K562 (cell line): ENCODE results near the gene EXTL1. TPM values are rescaled to one million over a fixed set of nuclear protein-coding genes. Genes with fewer than 3 reads are reported as not detected.

Source experiments
- CBFA2T3 ChIP-seq: fragments of 450-650 bp; IDR thresholded peaks from 2 replicates; pipeline ENCODE4 v1.6.1; 2017
- CHAMP1 ChIP-seq: fragments of 450-650 bp; IDR thresholded peaks from 2 replicates; pipeline ENCODE4 v1.6.1; 2016; ENCODE audit warnings: mild to moderate bottlenecking
- DEAF1 ChIP-seq: fragments of 450-650 bp; formaldehyde crosslinking; IDR thresholded peaks from 2 replicates; pipeline ENCODE4 v1.4.0; 2020; ENCODE audit warnings: mild to moderate bottlenecking, moderate library complexity
- ELF1 ChIP-seq: fragments of 200-800 bp; sonication (Bioruptor generic); IDR thresholded peaks from 2 replicates; pipeline ENCODE4 v1.6.1; 2016; ENCODE audit warnings: missing genetic modification characterization, missing compliant biosample characterization
- ELK3 ChIP-seq: fragments of 450-650 bp; formaldehyde crosslinking; IDR thresholded peaks from 2 replicates; pipeline ENCODE4 v1.4.0; 2020; ENCODE audit warnings: mild to moderate bottlenecking
- FOXP4 ChIP-seq: sonication (generic); formaldehyde crosslinking; IDR thresholded peaks from 2 replicates; pipeline ENCODE4 v1.8.0; 2022; ENCODE audit warnings: mild to moderate bottlenecking, missing genetic modification reagents, borderline replicate concordance
- HMG20B ChIP-seq: fragments of 250-450 bp; sonication (Bioruptor Pico); IDR thresholded peaks from 2 replicates; pipeline ENCODE4 v1.5.0; 2021; ENCODE audit warnings: mild to moderate bottlenecking
- MYC ChIP-seq, 2 experiments: fragments of 250-450 bp in 1 of 2; sonication (Bioruptor Pico) in 1 of 2; IDR thresholded peaks; 2 replicates each; pipeline versions ENCODE4 v1.5.1 to v1.6.1; 2012 to 2021; ENCODE audit warnings: low read depth in 2 of 2, borderline replicate concordance in 1 of 2, improper control_type of control experiment in 1 of 2, low read length in 1 of 2, mild to moderate bottlenecking in 1 of 2, moderate library complexity in 1 of 2
- STAT5A ChIP-seq: IDR thresholded peaks from 2 replicates; pipeline ENCODE4 v1.6.1; 2012; ENCODE audit warnings: low read length, inconsistent platforms, borderline replicate concordance
- TEAD1 ChIP-seq, 2 experiments: fragments of 450-650 bp in 1 of 2; sonication (generic) in 1 of 2; formaldehyde crosslinking; IDR thresholded peaks; 2 replicates each; pipeline versions ENCODE4 v1.4.0 to v1.8.0; 2020 to 2022; ENCODE audit warnings: mild to moderate bottlenecking in 2 of 2, missing genetic modification reagents in 1 of 2
- TFE3 ChIP-seq: fragments of 450-650 bp; formaldehyde crosslinking; IDR thresholded peaks from 2 replicates; pipeline ENCODE4 v1.4.0; 2020; ENCODE audit warnings: mild to moderate bottlenecking, mixed read lengths
- TGIF2 ChIP-seq: sonication (generic); formaldehyde crosslinking; IDR thresholded peaks from 2 replicates; pipeline ENCODE4 v1.8.1; 2022; ENCODE audit warnings: mild to moderate bottlenecking, missing genetic modification reagents, moderate library complexity
- THAP7 ChIP-seq: fragments of 250-450 bp; sonication (Bioruptor Pico); IDR thresholded peaks from 2 replicates; pipeline ENCODE4 v1.5.0; 2021
- ZFP91 ChIP-seq: sonication (generic); formaldehyde crosslinking; IDR thresholded peaks from 2 replicates; pipeline ENCODE4 v1.8.0; 2022; ENCODE audit warnings: mild to moderate bottlenecking, missing genetic modification reagents
- polyA plus RNA-seq, 8 experiments: library from polyadenylated mRNA; depleted of rRNA in 4 of 8; stranded (reverse) in 5 of 8; unstranded in 3 of 8; fragments of >200 nt; fragmentation: Nextera tagmentation in 2 of 8; fragmentation: Illumina TruSeq in 1 of 8; extraction: Ambion mirVana in 2 of 8; extraction: Trizol in 1 of 8; gene quantifications; 2 replicates each; pipeline versions ENCODE4 v1.2.1 to v1.2.3, GENCODE V29; 2011 to 2014; ENCODE audit warnings: inconsistent platforms in 1 of 8, missing spikeins in 1 of 8
- total RNA-seq, 7 experiments: library from RNA; depleted of rRNA in 6 of 7; stranded (reverse); fragments of >200 nt in 6 of 7; fragmentation: Illumina TruSeq in 2 of 7; extraction: Trizol in 2 of 7; gene quantifications; 2 replicates each; pipeline versions ENCODE4 v1.2.1 to v1.2.3, GENCODE V29; 2011 to 2021; ENCODE audit warnings: low replicate concordance in 1 of 7

Gene EXTL1
- total and polyA plus RNA-seq, 9 of the 15 experiments (the other 6 are each of a cell fraction or from before 2014, with no cell fraction given), result 0.04 to 0.23 (median 0.08) TPM; not detected in 3

GRCh38 chr1:26070296-26070962 is 48.9 kb downstream of the EXTL1 start (continued):
- TF ChIP-seq THAP7 (no peak), ELF1 (tag) (peak; percentile 58; the same call in 1 of the 2 replicates), DEAF1 (no peak), STAT5A (peak; percentile 96), HMG20B (CRISPR knock-in tag) (no peak), MYC (IDR thresholded peaks at IDR 0.05; ENCODE audit: low read depth, low read length) (peak; percentile 64; the same call in 1 of the 2 replicates), MYC (CRISPR knock-in tag; IDR thresholded peaks at IDR 0.05; ENCODE audit: borderline replicate concordance, low read depth) (no peak), TGIF2 (CRISPR knock-in tag) (no peak), ELK3 (CRISPR knock-in tag) (no peak), TFE3 (CRISPR knock-in tag) (no peak), FOXP4 (CRISPR knock-in tag) (no peak), ZFP91 (CRISPR knock-in tag) (no peak), TEAD1 (CRISPR knock-in tag; IDR thresholded peaks at IDR 0.05) (peak in 1 of 2 experiments; percentile 21; a peak in 2 of 4 replicates), CBFA2T3 (peak; percentile 99), CHAMP1 (peak; percentile 94)
